GM10248 (cell line): ENCODE results near the gene ALKBH5.

Source experiments
- CTCF ChIA-PET: fragments of 300-600 bp; sonication (Branson Sonifier 250); formaldehyde crosslinking; extraction: SDS; loops from one replicate; lab custom pipeline; 2021; ENCODE audit warnings: antibody characterized with exemption; lab: Yijun Ruan, JAX
- POLR2A ChIA-PET: fragments of 350-650 bp; sonication (Branson Sonifier 250); formaldehyde crosslinking; extraction: SDS; loops from one replicate; lab custom pipeline; 2020; ENCODE audit warnings: antibody characterized with exemption; lab: Yijun Ruan, JAX
- DNase-seq: peaks from one replicate; pipeline ENCODE4 v3.0.0; 2012; ENCODE audit errors: extremely low spot score
- CTCF ChIP-seq: IDR thresholded peaks from 2 replicates; pipeline ENCODE4 v1.5.1; 2012; ENCODE audit warnings: mild to moderate bottlenecking, low read depth; ENCODE audit errors: extremely low read depth, missing control alignments, control extremely low read depth

ALKBH5 gene

GRCh38 chr17:18231164-18231563 lies 47.5 kb downstream of the ALKBH5 start:
- ChIA-PET POLR2A (no interaction called here), CTCF (interaction anchor here (1.1 to 2.6 kb wide), 4 partner anchors 9 to 89 kb away, joined by 3 to 14 read pairs (median 8); no protein-coding TSS in a partner anchor)
- TF ChIP-seq CTCF = no peak
- DNase-seq = no peak

GRCh38 chr17:18233803-18234518 lies 50.3 kb downstream of the ALKBH5 start:
- ChIA-PET CTCF (interaction anchor here (0.9 kb wide), 1 partner anchor 17 kb away, joined by 3 read pairs; no protein-coding TSS in a partner anchor), POLR2A (no interaction called here)
- no peak for DNase-seq
- TF ChIP-seq CTCF = no peak

- TF ChIP-seq CTCF = no peak
- POLR2A ChIA-PET = interaction anchor here (1.0 kb wide), 1 partner anchor 10 kb away, joined by 3 read pairs; the partner anchor contains the start of gene LLGL1
- DNase-seq = no peak
- CTCF ChIA-PET = interaction anchor here (2.1 kb wide), 1 partner anchor 14 kb away, joined by 8 read pairs; no protein-coding TSS in a partner anchor
Measured at GRCh38 chr17:18234853-18235380, 51.3 kb downstream of the ALKBH5 start.

GRCh38 chr17:18235743-18236256 lies 52.2 kb downstream of the ALKBH5 start:
- no peak for DNase-seq
- ChIA-PET CTCF (interaction anchor here (1.3 to 2.1 kb wide), 2 partner anchors 13 to 17 kb away, joined by 3 to 8 read pairs; no protein-coding TSS in a partner anchor), POLR2A (interaction anchor here (1.0 kb wide), 1 partner anchor 10 kb away, joined by 3 read pairs; the partner anchor contains the start of gene LLGL1)
- TF ChIP-seq CTCF = no peak

- DNase-seq = no peak
- CTCF ChIA-PET = interaction anchor here (0.9 to 2.1 kb wide), 3 partner anchors 11 to 18 kb away, joined by 3 to 8 read pairs (median 3); no protein-coding TSS in a partner anchor
- POLR2A ChIA-PET = no interaction called here
- TF ChIP-seq CTCF = no peak
Measured at GRCh38 chr17:18236494-18236893, 52.9 kb downstream of the ALKBH5 start.

GRCh38 chr17:18237461-18237860 lies 53.8 kb downstream of the ALKBH5 start:
- no peak for TF ChIP-seq CTCF
- ChIA-PET POLR2A (no interaction called here), CTCF (interaction anchor here (0.9 to 1.8 kb wide), 2 partner anchors 10 to 21 kb away, joined by 3 to 5 read pairs; no protein-coding TSS in a partner anchor)
- no peak for DNase-seq
